ENCODE results near the gene TSPYL1. TPM values are rescaled to one million over a fixed set of nuclear protein-coding genes. Genes with fewer than 3 reads are reported as not detected.

The TSPYL1 gene
- total RNA-seq, 3 donors from 2014 or later: 55.4 to 81.8 (median 63.8) TPM

GRCh38 chr6:116238083-116238482, 41.6 kb downstream of the TSPYL1 start:
- no peak for TF ChIP-seq POLR2AphosphoS5 (IDR thresholded peaks at IDR 0.05)
- TF ChIP-seq CTCF (IDR thresholded peaks at IDR 0.05): no peak
- no peak for TF ChIP-seq POLR2A (IDR thresholded peaks at IDR 0.05)
- H3K36me3 ChIP-seq: no peaks in the 10 kb centered on the region
- intact Hi-C loops (cut with DNase I; ENCODE audit: low total_unique reads): no loop called here

GRCh38 chr6:116234689-116235088, 45.0 kb downstream of the TSPYL1 start:
- Histone ChIP-seq H3K27me3 (no peaks in the 10 kb centered on the region), H3K4me3 (no peak overlapping the region), H3K27ac (no peak overlapping the region), H3K36me3 (no peaks in the 10 kb centered on the region), H3K9me3 (no peaks in the 10 kb centered on the region), H3K4me1 (no peaks in the 10 kb centered on the region)
- DNase-seq (ENCODE audit: low spot score in 2 of 2): no peak
- intact Hi-C loops (cut with DNase I; ENCODE audit: low total_unique reads): no loop called here
- TF ChIP-seq POLR2AphosphoS5 (IDR thresholded peaks at IDR 0.05): no peak
- no peak for TF ChIP-seq CTCF (IDR thresholded peaks at IDR 0.05)
- TF ChIP-seq POLR2A (IDR thresholded peaks at IDR 0.05): no peak

More at GRCh38 chr6:116238083-116238482, 41.6 kb downstream of the TSPYL1 start:
- no peaks in the 10 kb centered on the region for H3K27me3 ChIP-seq
- no peak overlapping the region for H3K4me3 ChIP-seq
- no peak overlapping the region for H3K27ac ChIP-seq
- H3K4me1 ChIP-seq: no peaks in the 10 kb centered on the region
- no peak for DNase-seq (ENCODE audit: low spot score in 2 of 2)
- H3K9me3 ChIP-seq: no peaks in the 10 kb centered on the region

- TF ChIP-seq CTCF (IDR thresholded peaks at IDR 0.05): no peak
- Histone ChIP-seq H3K36me3 (peaks cover 4% of the 10 kb centered on the region), H3K4me3 (peak overlapping the region; percentile 26 to 50 (median 37)), H3K4me1 (no peaks in the 10 kb centered on the region), H3K27ac (no peak overlapping the region), H3K27me3 (no peaks in the 10 kb centered on the region), H3K9me3 (no peaks in the 10 kb centered on the region)
- DNase-seq (ENCODE audit: low spot score in 2 of 2): peak in 1 of 2 donors; percentile 22
- intact Hi-C loops (cut with DNase I; ENCODE audit: low total_unique reads): no loop called here
Observed at GRCh38 chr6:116229287-116229913, 50.3 kb downstream of the TSPYL1 start.

Other genes with a start within 250 kb of the TSPYL1 start
- 10 to 100 TPM in 1 of 3 donors, 1 to 10 TPM in 1, under 1 TPM in 1; 0.64 to 10.5 (median 5.9) TPM for gene FRK, start 219.0 kb downstream of the TSPYL1 start, total RNA-seq
- 10 to 100 TPM; 11.2 to 13.3 (median 11.8) TPM for gene NT5DC1, start 179.1 kb downstream of the TSPYL1 start, total RNA-seq
- gene COL10A1, start 153.8 kb downstream of the TSPYL1 start, total RNA-seq: under 1 TPM in 1 of 3 donors, not detected in 2; 0.29 TPM
- 10 to 100 TPM; 15.2 to 22.2 (median 19.0) TPM for gene TSPYL4, start 25.9 kb downstream of the TSPYL1 start, total RNA-seq
- gene DSE, start 91.0 kb upstream of the TSPYL1 start, total RNA-seq: 100 to 1,000 TPM in 1 of 3 donors, 10 to 100 TPM in 2; 40.6 to 133 (median 50.9) TPM
- 1 to 10 TPM; 2.3 to 9.1 (median 8.3) TPM for gene CALHM6, start 181.4 kb upstream of the TSPYL1 start, total RNA-seq
- gene CALHM5, start 231.7 kb upstream of the TSPYL1 start, total RNA-seq: 1 to 10 TPM in 2 of 3 donors, under 1 TPM in 1; 0.73 to 2.4 (median 1.6) TPM

All from breast epithelium (tissue), 4 donors.